ENCODE data around the gene STMN1. TPM values are rescaled to one million over a fixed set of nuclear protein-coding genes. Genes with fewer than 3 reads are reported as not detected.

The STMN1 gene
- total and polyA plus RNA-seq, 9 of the 15 experiments (the other 6 are each of a cell fraction or from before 2014, with no cell fraction given): 269 to 2,153 (median 595) TPM

GRCh38 chr1:25854554-25854953 lies 51.7 kb downstream of the STMN1 start:
- BruUV-seq (replicated peaks): no TSS peak
- WGBS (ENCODE audit: insufficient coverage, low coverage, missing lambda C conversion rate): 4% methylated on average over 2 of the region's 2 CpGs
- no peak overlapping the region for H2AFZ ChIP-seq (ENCODE audit: low read depth, low read length)
- H3K4me3 ChIP-seq: no peak overlapping the region
- peak overlapping the region; percentile 4; the same call in 1 of the 3 replicates for H3K27ac ChIP-seq (ENCODE audit: extremely low read depth, low read depth, low read length)
- peak overlapping the region; percentile 52 for H3K4me2 ChIP-seq (ENCODE audit: insufficient read depth, low read length)
- H3K36me3 ChIP-seq (ENCODE audit: control insufficient read depth, insufficient read depth, low read length): peaks cover 38% of the 10 kb centered on the region
- ATAC-seq (peak; percentile 50), DNase-seq (ENCODE audit: extremely low read depth in 1 of 4, low spot score in 3 of 4) (peak in 2 of 4 experiments; percentile 51 to 72), FAIRE-seq (no peak)
- no peaks in the 10 kb centered on the region for H3K9me3 ChIP-seq (replicated peaks; ENCODE audit: control insufficient read depth, insufficient read depth, low read depth, low read length)
- H4K20me1 ChIP-seq (replicated peaks; ENCODE audit: control insufficient read depth, insufficient read depth, low read length): peaks cover 9% of the 10 kb centered on the region
- H3K79me2 ChIP-seq (ENCODE audit: control insufficient read depth, insufficient read depth, low read length): peaks cover 99% of the 10 kb centered on the region
- H3K9me1 ChIP-seq (ENCODE audit: control insufficient read depth, insufficient read depth, low read length): no peaks in the 10 kb centered on the region
- peak overlapping the region in 1 of 2 experiments; percentile 49; a peak in 1 of 4 replicates for H3K9ac ChIP-seq (ENCODE audit: insufficient read depth in 1 of 2, low read depth in 2 of 2, low read length in 2 of 2)
- in situ Hi-C loops (cut with MboI): no loop called here
- H3K27me3 ChIP-seq (ENCODE audit: control insufficient read depth in 2 of 2, insufficient read depth in 2 of 2, low read length in 2 of 2): no peaks in the 10 kb centered on the region
- ChIA-PET CTCF (ENCODE audit: low intra/inter-chr PET ratio) (no interaction called here), POLR2A (interaction anchor here (0.8 to 1.2 kb wide), 4 partner anchors 12 to 165 kb away, joined by 3 to 4 read pairs (median 3); partner anchors contain the start of gene PAQR7)
- intact Hi-C loops (cut with micrococcal nuclease): no loop called here
- peaks cover 24 to 28% of the 10 kb centered on the region in 2 experiments for H3K4me1 ChIP-seq (replicated peaks in 1 of 2; ENCODE audit: control insufficient read depth in 2 of 2, insufficient read depth in 2 of 2, low read length in 2 of 2)
- TF ChIP-seq, protein P1, sequence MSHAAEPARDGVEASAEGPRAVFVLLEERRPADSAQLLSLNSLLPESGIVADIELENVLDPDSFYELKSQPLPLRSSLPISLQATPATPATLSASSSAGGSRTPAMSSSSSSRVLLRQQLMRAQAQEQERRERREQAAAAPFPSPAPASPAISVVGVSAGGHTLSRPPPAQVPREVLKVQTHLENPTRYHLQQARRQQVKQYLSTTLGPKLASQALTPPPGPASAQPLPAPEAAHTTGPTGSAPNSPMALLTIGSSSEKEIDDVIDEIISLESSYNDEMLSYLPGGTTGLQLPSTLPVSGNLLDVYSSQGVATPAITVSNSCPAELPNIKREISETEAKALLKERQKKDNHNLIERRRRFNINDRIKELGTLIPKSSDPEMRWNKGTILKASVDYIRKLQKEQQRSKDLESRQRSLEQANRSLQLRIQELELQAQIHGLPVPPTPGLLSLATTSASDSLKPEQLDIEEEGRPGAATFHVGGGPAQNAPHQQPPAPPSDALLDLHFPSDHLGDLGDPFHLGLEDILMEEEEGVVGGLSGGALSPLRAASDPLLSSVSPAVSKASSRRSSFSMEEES (CRISPR knock-in tag; IDR thresholded peaks at IDR 0.05): no peak
- TF ChIP-seq, protein P2, sequence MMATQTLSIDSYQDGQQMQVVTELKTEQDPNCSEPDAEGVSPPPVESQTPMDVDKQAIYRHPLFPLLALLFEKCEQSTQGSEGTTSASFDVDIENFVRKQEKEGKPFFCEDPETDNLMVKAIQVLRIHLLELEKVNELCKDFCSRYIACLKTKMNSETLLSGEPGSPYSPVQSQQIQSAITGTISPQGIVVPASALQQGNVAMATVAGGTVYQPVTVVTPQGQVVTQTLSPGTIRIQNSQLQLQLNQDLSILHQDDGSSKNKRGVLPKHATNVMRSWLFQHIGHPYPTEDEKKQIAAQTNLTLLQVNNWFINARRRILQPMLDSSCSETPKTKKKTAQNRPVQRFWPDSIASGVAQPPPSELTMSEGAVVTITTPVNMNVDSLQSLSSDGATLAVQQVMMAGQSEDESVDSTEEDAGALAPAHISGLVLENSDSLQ (IDR thresholded peaks at IDR 0.05): 0 out of 2 replicates have a peak, but pooled peaks have one; percentile 16
- TF ChIP-seq NCOR1 (IDR thresholded peaks at IDR 0.05): peak; percentile 79
- 0 out of 4 replicates have a peak, but pooled peaks of 1 of the 2 experiments have one; percentile 21 for TF ChIP-seq MNT (conservative IDR thresholded peaks at IDR 0.05)
- TF ChIP-seq NEUROD1 (IDR thresholded peaks at IDR 0.05; ENCODE audit: borderline replicate concordance, low read depth, low read length, partially characterized antibody): no peak
- no peak for TF ChIP-seq CCNT2 (IDR thresholded peaks at IDR 0.05; ENCODE audit: borderline replicate concordance, extremely low read depth, insufficient read length, low read depth, low read length)
- no peak for TF ChIP-seq HDGF (IDR thresholded peaks at IDR 0.05)
- TF ChIP-seq NR1H2 (CRISPR knock-in tag; IDR thresholded peaks at IDR 0.05): no peak
- TF ChIP-seq, protein P3, sequence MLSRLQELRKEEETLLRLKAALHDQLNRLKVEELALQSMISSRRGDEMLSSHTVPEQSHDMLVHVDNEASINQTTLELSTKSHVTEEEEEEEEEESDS (CRISPR knock-in tag; IDR thresholded peaks at IDR 0.05): no peak
- 0 out of 4 replicates have a peak, but pooled peaks of 1 of the 2 experiments have one; percentile 21 for TF ChIP-seq FOXK2 (conservative IDR thresholded peaks at IDR 0.05 in 1 of 2, IDR thresholded peaks at IDR 0.05 in 1 of 2; ENCODE audit: low read depth in 2 of 2)
- TF ChIP-seq HMBOX1 (IDR thresholded peaks at IDR 0.05): peak; percentile 58; the same call in 1 of the 2 replicates
- TF ChIP-seq ZNF778 (CRISPR knock-in tag; IDR thresholded peaks at IDR 0.05): no peak
- TF ChIP-seq STAG1 (CRISPR knock-in tag; IDR thresholded peaks at IDR 0.05; ENCODE audit: borderline replicate concordance): no peak
- TF ChIP-seq SMARCE1 (IDR thresholded peaks at IDR 0.05): peak; percentile 25; the same call in 1 of the 2 replicates
- TF ChIP-seq ZNF133 (CRISPR knock-in tag; IDR thresholded peaks at IDR 0.05): no peak
- 0 out of 2 replicates have a peak, but pooled peaks have one; percentile 33 for TF ChIP-seq EP400 (IDR thresholded peaks at IDR 0.05)
- no peak for TF ChIP-seq HDAC1 (IDR thresholded peaks at IDR 0.05)
